ENCODE data around the gene ADAMTS12.

ADAMTS12 gene

DNA sequence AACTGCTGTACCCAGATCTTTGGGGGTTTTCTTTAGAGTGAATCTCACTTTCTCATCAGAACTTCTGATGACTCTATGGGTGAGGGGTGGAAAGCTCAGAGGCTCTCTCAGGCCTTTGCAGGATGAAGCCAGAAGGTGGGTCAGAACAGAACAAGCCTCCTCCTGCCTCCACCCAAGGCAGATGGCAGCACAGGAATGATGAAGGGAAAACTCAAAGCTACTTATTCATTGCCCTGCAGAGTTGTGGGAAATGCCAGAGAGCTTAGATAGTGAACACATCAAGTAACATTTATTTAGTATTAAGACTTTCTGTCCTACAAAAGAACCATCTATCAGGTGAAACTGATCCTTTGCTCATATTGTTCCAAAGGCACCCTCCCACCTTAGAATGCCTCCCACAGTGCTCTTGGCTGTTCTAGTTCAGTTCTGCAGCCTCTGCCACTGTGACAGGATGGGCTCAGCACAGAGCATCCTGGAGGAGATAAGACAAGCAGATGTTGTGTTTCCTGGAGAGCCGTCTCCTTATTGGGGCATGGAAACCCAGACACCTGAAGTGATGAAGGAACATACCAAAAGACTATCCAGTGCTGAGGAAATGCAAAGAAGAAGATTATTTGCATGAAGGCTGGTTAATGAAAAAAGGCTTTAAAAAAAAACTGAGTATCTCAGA, 146.6 kb downstream of the ADAMTS12 start:
- no peak for DNase-seq

DNA sequence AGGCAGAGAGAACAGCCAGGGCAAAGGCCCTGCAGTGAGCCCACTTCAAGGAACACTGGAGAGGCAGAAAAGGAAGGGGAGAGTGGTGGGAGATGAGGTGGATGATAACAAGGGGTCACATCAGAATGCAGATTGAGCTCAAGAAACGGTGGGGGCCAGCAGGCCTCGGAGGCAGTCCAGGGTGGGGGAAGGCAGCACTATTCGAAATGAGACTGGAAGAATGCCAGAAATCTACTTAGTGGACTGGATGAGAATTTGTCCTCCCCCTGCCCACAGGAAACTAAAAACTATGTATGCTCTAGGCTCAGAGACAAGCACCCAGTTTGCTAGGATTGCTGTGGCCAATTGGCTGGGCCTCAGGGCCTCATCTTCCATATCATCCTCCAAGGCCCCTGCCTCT, 148.7 kb downstream of the ADAMTS12 start:
- DNase-seq, result no peak

DNA sequence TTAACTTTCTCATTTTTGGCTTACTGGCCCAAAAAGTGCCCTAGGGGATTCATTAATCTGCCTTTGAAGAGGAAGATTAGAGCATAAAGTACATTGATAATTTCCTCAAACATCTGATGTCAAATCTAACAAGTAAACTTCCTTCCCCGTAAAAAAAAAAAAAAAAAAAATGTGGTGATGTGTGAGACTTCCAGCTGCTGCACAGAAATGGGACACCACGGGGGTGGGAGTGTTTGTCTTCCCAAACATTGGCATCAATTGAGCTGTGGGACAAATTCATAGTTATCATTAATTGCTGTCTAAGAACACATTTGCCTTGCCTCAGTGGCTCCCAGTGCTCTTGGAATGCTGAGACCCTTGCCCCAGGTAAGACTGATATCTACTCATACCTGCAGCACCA, 149.6 kb downstream of the ADAMTS12 start:
- DNase-seq, result no peak

DNA sequence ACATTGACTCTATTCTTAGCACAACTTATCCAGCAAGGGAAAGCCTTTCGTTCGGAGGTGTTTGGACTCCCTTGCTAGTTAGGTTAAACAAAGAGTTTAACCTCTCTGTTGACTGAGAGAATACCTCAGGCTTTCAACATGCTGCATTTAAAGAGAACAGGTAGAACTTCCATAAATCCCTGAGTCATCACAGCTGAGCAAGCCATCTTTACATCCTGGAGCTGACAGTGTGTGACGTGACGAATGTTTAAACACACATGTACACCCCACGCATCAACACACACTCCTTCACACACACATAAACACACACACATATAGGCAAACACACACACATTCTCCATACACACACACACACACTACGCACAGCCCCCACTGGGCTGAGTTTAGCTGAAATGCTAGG, 152.8 kb downstream of the ADAMTS12 start:
- DNase-seq, result no peak

DNA sequence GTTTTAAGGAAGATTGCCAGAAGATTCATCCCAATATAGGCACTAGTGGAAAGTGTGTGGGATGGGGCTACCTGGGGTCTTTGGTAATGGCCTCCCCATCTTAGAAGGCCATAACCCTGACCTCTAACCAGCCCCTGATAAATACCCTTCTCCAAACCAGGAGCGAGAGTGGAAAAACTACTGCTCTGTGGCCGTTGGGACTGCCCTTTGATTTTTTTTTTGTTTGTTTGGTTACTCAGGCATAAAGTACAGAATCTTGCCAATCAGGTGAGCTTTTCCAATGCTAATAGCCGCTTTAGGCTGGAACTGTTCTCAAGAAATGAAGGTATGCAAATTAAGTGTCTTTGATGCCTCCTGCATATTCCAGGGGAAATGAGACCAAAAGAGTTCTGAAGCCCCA, 153.7 kb downstream of the ADAMTS12 start:
- no peak for DNase-seq

DNA sequence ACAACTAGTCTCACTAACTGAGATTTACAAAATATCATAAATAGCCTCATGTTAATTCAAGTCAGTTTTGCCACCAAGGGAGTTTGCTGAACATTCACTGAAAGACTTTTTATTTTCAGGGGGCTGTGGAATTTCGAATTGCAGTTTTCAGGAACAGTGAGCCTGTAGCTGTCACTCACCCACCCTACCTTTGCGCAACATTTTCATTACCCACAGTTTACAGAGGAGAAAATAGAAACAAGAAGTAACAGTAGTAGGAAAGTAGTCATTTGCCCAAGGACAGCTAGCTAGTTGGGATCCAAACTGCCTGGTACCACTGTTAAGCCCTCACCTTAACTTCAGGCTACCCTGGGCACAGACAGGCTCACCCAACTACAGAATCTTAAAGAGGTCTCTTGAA, 154.1 kb downstream of the ADAMTS12 start:
- no peak for DNase-seq

DNA sequence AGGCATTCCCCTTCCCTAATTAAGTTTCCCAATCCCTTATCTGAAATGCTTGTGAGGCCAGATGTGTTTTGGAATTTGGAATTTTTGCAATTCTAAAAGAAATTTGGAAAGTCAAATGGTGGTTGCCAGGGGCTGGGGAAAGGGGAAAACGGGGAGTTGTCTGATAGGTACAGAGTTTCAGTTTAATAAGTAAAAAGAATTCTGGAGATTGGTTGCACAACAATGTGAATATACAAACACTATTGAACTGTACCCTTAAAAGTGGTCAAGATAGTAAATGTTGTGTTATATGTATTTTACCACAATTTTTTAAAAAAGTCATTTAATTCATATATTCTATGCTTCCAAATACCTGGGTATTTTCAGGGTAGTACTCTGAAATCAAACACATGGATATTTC, 154.5 kb downstream of the ADAMTS12 start:
- no peak for DNase-seq

DNA sequence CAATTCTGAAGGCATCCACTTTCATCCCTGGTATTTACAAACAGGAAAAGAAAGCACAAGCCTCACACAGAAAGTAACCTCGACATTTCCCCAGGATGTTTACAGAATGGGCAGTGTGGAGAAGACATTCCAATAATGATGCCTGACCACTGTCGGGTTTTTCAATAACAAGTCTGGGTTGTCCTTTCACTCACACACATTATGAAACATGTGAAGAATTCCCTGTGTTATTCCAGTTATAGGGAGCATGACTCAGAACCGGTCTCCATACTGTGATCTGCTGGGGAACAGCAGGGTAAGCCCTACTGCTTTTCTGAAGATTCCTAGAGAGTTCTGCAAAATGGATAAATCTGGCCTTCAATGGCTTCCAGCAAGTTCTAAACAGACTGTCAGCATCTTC, 155.3 kb downstream of the ADAMTS12 start:
- no peak for DNase-seq

DNA sequence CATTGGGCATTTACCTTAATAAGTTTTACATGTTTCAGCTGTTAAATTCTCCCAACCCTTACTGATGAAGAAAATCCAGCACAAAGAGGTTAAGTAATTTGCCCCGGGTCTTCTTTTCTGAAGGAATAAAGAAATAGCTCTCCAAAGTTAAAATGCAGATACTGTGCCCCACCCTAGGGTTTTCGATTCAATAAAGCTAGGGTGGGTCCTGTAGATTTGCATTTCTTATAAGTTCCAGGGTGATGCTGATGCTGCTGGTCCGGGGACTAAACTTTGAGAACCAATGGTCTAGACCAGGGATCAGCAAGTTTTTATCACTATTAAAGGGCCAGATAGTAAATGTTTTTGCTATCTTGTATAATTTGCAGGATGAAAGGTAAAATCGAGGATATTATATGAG, 156.7 kb downstream of the ADAMTS12 start:
- no peak for DNase-seq

DNA sequence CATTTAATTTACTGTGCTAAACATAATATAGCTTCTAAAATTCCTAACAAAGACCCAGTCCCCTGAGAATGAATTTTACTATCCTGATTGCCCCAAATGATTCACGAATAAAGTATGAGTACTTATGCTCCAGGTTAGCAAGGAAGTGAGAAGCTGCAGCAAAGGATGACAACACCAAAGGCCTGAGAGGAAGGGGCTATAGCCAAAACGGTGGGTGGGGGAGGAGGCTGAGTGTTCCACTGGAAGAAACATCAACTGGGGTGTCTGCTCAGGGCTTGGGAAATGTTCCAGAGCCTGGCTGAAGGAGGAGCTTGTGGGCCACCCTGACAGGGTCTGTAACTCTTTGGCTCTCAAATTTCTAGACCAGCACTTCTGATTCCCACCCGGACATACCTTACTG, 157.3 kb downstream of the ADAMTS12 start:
- no peak for DNase-seq

DNA sequence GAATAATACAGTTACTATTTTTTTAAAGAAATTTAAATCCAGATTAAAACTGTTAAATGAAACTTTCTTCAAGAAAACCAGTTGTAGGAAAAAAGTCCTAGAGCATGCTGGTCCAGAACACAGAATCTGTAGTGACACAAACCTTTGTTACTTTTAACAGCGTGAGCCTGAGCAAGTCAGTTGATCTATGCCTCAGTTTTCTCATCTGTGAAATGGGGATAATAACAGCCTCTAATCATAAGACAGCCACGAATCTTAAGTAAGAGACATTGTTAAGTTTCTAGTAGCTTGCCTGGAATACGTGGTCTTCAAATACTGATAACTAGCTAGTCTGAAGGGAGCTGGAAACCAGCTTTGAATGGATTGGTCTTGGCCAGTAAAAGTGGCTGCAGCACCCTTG, 158.6 kb downstream of the ADAMTS12 start:
- DNase-seq, result no peak

DNA sequence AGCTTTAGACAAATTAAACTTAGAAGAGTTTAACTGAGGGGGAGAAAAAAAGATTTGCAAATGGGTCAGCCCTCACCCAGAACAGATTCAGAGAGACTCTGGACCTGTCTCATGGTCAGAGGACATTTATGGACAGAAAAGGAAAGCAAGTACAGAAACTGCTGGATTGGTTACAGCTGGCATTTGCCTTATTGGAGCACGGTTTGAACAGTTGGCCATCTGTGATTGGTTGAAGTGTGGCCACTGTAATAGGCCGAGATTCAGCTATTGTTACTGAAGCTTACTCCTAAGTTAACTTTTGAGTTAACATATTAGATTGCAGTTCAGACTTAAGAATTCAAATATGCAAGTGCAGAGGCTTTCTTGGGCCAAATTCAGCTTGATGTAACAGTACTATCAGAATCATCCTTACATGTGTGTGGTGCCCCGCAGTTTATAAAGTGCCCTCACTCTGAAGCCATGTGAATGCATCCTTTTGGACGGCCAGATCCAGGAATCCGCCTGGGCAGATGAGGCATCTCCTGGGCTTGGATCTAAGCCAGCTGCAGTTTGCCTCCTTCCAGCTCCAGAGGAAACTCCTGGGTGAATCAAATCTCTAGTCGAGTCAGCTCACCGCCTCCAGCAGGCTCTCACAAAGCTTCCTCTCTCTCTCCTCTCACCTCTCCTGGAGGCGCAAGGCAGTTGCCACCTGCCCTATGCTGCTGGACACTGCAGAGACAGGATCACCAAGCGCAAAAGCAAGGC, 165.2 kb downstream of the ADAMTS12 start:
- DNase-seq, result no peak

DNA sequence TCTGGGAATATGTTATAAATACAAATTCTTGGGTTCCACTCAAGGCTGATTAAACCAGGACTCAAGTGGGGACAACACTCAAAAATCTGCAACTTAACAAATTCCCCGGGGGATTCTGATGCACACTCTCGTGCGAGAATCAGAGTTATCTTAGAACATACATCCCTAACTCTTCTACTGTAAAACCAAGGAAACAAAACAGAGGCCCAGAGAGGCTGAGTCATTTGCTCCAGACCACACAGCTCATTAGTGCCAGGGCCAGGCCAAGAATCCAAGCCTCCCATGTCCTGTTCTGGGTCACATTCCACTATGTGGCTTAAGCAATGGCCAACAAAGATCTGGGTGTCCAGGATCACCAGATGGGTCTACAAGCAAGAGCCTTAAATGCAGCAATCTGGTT, 166.0 kb downstream of the ADAMTS12 start:
- no peak for DNase-seq

DNA sequence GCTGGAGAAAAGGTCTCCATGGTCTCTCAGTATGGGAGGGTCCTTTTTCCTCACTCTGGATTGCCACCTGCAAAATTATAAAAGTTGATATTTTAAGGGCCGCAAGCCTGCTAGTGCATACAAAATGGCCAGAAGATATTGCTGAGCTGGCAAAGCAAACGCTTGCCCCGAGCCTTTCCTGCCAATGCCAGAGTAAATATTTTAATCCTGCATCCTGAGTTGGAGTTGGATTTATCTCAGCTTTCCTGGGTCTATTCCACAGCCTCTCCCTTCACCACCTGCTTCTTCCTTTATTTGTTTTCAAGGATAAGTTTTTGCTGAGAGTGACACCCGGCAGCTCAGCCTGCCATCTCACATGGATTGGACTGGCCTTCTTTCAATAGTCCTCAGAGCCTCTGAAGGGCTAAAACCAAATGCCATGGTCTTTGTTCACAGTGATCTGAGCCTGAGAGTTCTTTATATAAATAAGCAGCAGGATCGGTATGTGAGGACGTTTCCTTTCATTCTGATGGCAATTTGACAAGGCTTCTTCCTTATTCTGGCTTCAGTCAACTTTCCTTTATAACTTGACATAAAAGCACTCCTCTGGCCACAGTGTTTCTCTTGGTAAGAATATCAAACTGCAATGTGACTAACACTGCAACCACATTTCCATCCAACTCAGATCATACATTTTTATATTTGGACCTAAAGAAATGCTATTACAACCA, 170.1 kb downstream of the ADAMTS12 start:
- no peak for DNase-seq

DNA sequence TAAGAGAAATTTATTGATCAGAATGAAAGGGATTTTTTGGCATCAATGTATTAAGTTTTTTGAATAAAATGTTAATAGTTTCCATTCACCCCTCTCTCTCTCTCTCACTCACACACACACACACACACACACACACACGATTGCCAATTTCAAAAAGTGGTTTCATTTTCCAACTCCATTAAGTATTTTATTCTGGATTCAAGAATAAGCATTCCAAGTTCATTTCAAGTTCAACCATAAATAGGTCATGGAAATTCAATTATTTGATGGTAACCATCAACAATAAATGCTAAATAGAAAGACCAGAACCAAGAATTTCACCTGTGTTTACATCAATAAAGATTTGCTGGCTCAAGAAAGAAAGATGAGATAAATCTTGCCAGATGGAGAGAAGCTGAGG, 171.6 kb downstream of the ADAMTS12 start:
- no peak for DNase-seq

DNA sequence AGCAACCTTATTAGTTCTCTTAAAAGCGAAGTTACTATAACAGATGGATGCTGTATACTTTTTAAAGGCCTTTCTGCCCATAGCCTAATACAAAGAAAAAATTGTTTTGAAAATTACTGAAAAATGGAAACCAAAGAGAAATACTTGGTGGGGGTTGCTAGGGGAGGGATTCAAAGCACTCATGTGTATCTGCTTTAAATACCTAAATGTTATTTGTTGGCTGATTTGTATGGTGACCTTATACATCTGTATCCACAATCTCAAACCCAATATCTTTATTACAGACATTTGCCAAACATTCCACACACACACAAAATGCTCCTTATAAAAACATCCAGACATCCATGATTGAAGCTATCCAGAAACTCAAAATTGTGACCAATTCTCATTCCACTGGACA, 172.0 kb downstream of the ADAMTS12 start:
- DNase-seq, result no peak

DNA sequence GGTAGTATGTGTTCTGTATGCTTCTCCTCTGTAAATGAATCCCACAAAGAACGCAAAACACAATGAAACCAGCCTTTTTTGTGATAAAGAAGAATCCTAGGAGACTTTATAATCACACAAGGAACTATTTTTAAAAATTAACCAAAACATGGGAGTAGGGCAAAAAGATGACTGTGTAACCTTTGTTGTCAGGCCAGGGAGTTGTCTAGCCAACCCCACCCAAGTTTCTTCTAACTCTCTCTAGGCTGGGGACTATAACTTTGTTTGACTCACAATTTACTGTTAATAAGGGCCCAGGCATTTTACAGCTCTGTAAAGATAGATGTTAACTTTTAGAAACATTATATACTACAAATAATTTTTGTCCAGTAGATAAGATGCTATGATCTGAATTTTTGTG, 176.1 kb downstream of the ADAMTS12 start:
- DNase-seq, result no peak

DNA sequence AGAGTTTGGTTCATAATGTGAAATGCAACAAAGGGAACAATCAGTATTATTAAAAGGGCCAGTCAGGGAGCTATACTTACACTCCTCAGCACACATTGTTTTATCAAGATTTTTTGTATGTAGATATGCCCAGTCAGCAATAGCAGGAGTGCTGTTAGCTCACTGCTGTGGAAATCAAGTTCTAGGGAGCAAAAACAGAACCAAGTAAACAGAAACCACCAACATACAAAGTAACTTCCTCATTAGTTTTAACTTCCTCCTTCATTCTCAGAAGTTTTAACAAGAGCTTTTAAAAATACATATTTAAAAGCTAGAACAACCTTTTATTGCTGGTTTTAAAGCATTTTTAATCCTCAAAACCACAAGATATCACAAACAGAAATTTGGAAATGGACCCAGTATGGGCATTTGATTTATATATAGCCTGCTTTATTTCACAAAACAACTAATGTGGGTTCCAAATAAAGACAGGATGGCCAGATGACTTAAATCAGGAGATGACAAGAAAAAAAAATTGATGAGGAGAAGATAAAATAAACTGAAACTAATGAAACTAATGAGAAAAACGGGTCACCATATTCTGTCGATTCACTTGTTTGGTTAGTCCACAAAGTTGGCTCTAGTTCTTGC, 178.5 kb downstream of the ADAMTS12 start:
- no peak for DNase-seq

DNA sequence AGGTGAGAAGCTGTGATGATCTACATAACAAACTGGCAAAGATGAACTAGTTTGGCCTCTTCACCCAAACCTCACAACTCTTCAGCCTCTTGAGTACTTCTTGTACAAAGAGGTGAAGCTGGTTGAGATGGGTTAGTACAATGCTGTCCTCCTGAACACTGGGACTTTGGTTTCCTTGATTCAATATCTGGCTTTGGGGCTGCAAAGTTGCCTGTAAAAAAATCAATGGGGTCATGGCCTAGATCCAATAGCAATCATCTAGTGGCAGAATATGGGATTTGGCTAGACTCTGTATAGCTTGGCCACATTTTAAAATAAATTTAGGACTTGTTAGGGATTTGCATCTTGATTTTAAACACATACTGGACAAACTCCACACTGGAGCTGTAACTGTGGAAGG, 179.1 kb downstream of the ADAMTS12 start:
- no peak for DNase-seq

DNA sequence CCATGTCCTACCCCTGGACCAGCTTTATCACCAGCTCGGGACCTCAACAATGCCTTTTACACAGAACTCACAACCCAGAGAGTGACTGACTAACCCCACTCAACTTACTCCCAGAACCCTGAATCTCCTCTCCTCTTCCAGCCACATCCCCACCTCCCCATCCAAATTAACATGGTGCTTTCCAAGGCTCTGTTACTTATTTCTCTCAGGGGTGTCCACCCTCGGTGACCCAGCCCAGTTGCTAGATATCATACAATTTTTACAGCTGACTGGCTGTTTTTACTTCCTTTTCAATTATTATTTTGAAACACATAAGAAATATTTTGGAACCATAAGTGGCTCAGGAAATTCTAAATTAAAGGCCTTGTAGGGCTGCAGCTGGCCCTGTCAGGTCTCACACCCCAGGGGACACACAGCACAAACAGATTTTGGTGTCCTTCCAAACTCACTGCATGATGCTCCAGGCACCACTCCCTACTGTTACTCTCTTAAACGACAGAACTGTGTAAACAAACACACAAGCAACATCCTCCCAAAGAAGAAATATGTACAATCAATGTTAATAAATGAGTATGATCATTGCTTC, 180.6 kb downstream of the ADAMTS12 start:
- DNase-seq, result no peak

DNA sequence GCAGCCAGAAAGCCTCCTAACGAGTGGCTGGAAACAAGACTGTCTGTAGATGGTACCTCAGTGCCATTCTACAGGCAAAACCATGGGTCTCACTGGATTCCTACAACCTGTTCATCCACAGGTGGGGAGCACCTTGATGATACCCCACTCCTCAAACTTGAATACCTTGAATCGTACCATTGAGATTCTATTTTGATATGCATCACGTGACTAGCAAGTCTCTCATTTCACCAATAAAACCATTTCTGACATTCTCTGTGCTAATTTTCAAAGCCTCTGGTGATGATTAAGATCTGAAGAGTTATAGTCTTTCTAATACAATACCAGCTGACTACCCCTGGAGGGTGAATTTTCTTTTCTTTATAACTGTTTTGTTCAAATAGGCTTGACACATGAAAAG, 188.9 kb downstream of the ADAMTS12 start:
- no peak for DNase-seq

DNA sequence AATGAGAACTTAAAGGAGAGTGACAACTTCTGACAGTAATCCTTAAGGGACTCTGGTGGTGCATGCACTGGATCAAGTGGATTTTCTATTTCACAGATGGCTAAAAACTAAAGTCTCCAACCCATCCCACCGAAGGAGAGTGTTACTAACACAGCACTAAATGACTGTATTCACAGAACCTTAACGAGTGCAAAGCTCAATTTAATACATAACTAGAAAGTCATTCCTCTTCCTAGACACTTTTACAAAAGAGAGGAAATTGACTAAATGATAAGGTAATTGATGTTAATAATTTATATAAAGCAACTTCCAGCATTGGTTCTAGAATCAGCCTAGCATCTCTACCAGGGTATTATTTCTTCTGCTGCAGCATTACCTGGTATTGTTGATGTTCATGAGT, 189.8 kb downstream of the ADAMTS12 start:
- no peak for DNase-seq

DNA sequence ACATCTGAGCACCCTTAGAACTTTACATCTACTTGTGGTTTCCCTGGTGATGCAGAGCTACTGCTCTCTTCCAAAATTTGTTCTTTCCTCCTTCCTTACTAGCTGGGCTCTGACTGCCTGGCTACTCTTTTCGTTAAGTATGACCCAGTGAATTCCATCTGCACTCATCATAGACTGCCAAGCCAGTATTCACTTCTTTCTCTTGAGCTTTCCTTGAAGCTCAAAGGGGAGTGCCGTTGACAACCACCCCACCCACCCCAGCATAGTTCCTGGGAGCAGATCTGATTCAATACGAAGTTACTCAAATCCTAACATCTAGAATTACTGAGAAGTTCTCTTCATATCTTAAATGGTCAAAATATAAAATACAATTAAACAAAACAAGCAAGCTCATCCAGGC, 190.5 kb downstream of the ADAMTS12 start:
- no peak for DNase-seq

All from bone marrow (tissue), 2 donors.